Ecto neural progenitor cell (in vitro differentiated cells): ENCODE results near the gene CLPTM1L.
"Not testable (repeated sequence)": the region's sequence is repeated elsewhere in the genome, so short reads cannot be mapped to it uniquely, and the experiment has no call there.

ENCODE experiments used
- DNase-seq: peaks from one replicate; pipeline ENCODE4 v3.0.0-alpha.2; 2018; ENCODE audit warnings: low spot score

Gene CLPTM1L

DNA sequence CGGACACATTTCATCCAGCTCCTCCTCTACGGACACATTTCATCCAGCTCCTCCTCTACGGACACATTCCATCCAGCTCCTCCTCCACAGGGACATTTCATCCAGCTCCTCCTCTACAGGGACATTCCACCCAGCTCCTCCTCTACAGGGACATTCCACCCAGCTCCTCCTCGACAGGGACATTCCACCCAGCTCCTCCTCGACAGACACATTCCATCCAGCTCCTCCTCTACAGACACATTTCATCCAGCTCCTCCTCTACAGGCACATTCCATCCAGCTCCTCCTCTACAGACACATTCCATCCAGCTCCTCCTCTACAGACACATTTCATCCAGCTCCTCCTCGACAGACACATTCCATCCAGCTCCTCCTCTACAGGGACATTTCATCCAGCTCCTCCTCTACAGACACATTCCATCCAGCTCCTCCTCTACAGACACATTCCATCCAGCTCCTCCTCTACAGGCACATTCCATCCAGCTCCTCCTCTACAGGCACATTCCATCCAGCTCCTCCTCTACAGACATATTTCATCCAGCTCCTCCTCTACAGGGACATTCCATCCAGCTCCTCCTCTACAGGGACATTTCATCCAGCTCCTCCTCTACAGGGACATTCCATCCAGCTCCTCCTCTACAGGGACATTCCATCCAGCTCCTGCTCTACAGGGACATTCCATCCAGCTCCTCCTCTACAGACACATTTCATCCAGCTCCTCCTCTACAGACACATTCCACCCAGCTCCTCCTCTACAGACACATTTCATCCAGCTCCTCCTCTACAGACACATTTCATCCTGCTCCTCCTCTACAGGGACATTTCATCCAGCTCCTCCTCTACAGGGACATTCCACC lies 17.8 kb downstream of the CLPTM1L start:
- DNase-seq, result not testable (repeated sequence)

DNA sequence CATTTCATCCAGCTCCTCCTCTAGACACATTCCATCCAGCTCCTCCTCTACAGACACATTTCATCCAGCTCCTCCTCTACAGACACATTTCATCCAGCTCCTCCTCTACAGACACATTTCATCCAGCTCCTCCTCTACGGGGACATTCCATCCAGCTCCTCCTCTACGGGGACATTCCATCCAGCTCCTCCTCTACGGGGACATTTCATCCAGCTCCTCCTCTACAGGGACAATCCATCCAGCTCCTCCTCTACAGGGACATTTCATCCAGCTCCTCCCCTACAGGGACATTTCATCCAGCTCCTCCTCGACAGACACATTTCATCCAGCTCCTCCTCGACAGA lies 18.4 kb downstream of the CLPTM1L start:
- not testable (repeated sequence) for DNase-seq

DNA sequence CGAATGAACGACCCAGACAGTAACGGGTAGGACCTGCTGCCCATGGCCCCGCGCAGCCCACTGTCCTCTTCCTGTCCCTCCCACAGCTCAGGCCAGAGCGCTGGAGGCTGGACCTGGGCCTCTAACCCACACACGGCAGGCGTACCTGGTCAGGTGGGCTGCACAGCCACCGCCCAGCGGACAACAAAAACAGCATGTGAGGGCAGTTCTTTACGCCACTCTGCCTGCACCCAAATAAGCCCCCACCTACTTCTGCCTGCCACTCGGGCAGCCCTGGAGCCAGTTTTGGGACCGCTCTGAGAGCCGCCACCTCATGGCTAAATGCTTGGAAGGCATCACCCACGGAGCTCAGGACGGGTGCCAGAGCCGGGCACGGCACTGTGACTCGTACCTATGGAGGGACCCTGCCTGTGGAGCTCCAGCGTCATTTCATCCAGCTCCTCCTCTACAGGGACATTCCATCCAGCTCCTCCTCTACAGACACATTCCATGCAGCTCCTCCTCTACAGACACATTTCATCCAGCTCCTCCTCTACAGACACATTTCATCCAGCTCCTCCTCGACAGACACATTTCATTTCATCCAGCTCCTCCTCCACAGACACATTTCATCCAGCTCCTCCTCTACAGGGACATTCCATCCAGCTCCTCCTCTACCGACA lies 18.9 kb downstream of the CLPTM1L start:
- no peak for DNase-seq

DNA sequence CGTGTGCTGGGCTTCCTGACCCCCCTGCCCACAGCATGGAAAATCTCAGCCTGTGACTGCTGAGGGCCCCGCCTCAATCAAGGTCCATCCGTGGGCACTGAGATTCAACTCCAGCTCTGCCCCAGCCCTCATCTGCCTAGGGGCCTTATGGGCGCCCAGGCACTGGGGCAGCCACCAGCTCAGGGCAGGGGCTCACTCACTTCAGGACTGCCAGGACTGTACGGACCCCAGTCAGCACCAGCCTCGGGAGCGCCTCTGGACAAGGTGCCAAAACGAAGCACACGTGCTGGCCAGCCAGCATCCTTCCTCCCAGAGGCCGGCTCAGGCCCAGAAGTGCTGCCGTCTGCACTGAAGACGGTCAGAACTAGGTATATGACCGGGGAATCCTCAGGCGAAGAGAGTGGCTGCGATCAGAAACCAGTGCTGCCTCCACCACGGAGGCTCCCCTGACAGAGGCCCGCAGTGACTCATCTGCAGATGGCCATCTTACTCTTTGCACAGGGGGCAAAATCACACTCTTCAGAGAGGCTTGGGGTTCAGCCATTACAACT lies 19.6 kb downstream of the CLPTM1L start:
- DNase-seq, result no peak

DNA sequence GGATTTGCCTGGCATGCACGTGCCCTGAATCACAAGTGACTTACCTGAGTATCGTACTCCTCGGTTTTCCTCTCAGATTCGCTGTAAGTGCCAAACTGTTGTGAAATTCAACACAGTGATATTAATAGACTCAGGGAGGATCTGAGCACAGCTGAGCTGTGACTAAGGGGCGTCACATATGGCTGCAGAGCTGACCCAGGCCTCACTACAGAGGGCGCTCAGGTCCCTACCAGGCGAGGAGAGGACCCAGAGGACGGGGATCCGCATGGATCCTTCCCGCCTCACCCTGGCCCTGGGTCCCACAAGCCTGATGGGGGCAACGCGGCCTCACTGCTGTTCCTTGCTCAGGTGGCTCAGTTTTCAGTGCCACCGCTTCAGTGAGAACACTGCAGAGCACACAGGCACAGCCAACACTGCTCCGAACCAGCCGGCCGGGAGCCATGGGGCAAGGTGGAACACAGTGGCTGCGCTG lies 20.1 kb downstream of the CLPTM1L start:
- no peak for DNase-seq

DNA sequence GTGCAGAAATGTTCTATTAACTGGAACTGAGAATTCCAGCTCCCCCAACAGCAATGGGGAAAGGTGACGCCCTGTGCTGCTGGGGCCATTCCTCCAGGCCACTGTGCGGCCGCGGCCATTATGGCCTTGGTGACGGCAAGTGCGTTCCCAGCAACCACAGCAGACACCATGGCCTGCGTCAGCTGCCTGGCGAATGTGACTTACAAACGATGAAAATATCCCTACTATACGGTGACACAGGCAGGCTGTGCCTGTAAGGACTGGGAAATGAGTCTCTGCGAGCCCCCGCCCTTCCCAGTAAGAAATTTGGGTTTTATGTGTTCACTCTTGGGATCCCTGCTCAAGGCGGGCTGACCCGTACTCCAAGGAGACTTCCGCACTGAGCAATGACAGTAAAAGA lies 20.6 kb downstream of the CLPTM1L start:
- no peak for DNase-seq

DNA sequence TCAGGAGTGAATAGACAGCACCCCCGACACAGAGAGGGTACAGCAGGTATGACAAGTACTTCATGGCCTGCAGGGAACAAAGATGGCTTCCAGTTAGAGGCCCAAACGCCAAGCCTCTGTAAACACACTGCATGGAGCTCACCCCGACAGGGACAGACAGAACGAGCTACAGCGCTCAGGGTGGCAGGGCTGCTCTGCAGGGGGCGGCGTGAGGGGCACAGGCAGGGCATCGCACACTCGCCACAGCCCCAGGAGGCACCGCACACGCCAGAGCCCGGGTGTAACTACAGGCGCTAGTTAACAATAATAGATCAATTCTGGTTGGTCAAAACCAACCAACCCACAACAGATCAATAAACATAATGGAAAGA lies 21.1 kb downstream of the CLPTM1L start:
- no peak for DNase-seq

DNA sequence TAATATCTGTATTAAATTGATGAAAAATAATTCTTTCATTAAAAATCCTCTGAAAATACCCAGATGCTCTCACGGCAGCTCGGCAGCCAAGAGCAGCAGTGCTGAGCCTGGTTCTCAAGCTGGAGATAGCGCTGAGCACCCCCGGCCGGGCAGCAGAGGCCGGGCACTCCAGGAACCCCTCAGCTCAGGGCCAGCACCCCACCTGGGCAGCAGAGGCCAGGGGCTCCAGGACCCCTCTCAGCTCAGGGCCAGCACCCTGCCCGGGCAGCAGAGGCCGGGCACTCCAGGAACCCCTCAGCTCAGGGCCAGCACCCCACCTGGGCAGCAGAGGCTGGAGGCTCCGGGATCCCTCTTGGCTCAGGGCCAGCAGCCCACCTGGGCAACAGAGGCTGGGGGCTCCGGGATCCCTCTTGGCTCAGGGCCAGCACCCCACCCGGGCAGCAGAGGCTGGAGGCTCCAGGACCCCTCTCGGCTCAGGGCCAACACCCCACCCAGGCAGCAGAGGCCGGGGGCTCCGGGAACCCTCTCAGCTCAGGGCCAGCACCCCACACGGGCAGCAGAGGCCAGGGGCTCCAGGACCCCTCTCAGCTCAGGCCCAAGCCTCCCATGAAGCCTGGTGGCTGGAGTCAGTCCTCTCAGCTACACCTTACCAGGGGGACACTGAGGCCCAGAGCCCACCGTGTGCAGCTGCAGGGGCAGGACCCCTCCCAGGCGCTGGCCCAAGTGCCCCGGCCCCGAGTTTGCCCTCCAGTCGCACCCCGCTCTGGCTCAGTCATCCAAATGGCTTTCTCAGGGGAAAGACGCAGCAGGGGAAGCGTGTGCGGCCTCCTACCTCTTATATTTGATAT lies 21.7 kb downstream of the CLPTM1L start:
- no peak for DNase-seq

DNA sequence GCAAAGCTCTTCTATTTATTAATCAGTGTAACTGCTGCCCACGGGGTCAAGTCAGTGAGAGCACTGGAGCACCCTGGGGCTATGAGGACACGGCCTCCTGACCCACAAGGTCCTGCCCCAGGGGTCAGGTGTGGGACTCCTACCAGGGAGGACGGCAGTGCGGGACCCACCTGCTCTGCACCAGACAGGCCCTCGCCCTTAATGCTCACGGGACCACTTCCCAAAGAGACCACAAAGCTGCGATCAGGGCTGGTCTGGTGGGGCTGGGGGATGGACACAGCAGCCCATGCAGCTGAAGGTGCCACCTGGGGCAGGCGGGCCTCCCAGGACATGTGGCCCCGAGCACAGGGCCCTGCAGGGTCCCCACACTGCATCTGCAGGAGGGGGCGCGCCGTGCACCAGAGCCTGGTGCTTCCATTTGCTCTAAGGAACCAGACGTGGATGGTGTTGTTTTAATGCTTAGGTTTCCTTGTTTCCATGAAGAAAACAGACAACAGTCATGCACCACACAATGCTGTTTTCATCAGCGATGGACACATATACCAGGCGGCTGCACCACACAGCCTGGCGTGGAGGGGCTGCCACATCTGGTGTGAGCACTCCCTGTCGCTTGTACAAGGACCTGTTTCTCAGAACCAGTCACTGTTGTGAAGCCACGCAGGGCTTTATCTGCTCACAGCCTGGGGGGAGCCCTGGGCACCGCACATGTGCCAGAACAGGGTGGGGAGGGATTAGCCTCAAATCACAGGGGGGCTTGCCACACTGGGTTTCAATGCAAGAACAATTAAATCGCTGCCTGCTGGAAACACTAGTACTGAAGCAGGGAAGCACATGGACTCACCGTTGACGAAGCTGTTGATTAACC lies 22.6 kb downstream of the CLPTM1L start:
- DNase-seq, result no peak

DNA sequence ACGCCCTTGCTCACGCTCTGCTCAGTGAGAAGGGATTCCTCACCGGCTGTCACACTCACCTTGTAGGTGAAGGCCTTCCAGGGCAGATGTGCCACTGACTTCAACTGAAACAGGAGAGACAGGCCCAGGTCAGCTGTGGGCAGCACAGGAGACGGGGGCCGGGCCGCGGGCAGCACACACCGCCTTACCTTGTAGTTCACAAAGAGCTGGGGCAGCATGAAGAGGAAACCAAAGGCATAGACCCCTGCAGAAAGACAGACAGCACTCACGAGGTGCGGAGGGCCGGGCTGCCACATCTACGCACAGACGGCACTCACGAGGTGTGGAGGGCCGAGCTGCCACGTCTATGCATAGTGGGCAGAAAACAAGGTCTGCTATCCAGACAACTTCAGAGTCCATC lies 23.3 kb downstream of the CLPTM1L start:
- DNase-seq, result no peak

DNA sequence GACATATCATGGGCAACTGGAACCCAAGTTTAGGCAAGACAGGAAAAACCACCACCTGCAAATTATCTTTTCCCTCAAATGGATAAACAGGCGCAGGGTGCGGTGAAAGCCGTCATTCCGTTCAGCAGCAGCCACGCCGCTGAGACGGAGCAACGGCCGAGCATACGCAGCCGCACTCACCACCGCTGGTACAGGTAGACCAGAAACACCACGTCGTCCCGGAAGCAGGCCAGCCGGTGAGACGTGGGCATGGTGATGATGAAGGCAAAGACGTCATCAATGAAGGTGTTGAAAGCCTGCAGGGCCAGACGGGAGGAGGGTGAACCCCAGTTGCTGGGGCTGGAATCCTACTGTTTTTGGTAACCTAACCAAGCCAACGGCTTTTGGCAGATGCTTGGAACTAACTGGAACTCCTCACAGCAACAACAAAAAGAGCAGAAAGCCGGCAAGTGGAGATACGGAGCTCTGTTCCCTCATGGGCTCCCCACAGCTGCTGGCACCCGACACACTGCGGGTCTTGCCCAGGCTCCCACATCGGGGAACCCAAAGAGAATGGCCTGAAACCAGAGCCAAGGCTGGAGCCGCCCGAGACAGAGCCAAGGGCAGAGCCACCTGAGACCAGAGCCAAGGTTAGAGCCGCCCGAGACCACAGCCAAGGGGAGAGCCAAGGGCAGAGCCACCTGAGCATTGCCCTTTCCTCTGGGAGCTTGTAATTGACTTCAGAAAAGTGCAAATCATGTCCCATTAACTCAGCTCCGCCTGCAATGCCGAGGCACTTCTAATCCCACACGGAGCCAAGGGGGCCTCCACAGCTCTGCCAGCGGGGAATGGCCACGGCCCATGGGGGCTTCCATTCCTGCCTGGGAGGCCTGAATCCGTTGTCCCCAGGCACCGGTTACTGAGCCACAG lies 24.2 kb downstream of the CLPTM1L start:
- DNase-seq, result no peak

DNA sequence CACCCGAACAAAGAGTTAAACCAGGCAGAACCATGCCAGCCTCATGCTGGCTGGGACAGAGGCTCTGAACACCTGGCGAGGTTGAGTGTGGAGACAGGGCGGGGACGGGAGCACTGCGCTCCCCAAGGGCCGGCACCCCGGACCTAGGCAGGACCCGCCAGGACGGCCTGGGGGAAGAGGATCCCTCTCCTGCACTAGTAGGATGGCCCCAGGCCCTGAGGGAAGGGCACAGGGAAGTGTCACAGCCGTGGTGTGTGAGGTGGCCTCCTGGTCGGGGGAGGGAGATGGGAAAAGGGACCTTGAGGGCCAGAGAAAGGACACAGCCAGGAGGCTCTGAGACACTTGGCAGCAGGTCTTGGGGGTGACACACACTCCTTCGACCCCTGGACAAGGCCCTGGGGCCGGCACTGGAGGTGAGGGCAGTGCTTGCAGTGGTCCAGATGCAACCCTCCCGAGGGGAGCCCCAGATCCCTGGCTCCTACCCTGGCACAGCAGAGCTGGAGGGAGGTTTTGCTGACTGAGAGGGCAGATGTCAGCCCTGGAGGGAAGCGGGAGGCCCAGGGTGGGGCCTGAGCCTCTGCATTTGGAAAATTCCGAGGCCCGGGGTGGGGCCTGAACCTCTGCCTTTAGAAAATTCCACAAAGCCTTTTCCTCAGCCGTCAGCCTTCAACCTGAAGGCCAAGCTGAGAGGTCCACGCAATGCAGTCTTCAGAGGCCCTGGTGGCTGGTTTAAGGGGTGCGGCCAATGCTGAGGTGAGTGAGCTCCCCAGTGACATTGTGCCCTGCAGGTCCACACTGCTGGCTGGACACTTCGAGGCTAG lies 25.3 kb downstream of the CLPTM1L start:
- no peak for DNase-seq

DNA sequence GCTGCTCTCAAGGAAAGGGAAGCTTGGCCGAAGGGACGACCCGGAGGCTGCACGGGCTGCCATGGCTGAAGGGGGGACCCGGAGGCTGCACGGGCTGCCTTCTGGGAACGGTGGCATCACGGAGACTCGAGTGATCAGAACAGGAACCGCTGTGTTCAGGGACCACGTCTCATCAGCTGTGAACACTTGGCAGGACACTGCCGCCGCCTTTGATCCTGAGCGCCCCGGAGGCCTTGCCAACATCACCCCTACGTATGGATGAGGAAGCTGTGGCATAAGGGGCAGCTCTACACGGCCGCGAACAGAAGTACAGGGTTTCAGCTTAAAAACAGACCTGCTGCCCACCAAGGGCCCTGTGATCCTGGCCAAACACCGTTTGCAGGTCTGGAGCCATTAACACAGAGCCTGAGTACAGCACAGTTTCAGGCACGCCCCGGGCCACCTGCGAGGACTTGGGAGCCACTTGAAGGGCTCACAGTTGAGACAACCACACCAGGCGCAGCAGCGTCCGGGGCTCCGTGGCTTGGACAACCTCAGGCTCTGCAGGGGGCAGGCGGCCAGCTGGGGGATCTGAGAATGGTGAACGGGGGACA lies 26.1 kb downstream of the CLPTM1L start:
- DNase-seq, result no peak

DNA sequence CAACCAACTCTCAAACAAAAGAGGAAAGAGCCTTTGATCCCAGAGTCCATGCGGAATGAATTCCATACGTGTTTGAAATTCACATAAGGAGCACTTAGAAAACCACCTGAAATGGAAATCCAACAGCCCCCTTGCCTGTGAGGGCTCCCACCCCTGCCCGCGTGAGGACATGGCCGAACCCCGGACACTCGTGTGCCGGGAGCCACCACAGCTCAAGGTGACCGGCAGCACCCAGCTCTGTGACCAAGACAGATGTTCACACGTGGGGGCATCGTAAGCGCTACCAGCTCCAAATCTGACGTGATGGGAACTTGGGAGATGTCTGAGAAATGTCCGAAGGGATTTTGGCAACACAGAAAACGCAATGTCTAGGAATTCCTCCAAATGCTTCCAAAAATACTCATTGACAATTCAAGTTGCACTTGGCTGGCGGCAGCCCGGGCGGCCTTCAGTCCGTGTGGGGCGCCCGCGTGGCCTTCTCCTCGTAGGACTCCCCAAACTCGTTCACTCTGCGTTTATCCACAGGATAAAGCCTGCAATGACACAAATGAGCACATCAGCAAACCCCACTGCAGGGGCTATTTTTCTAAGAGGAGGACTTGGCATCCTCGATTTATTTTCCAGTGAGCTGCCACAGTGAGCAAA lies 26.9 kb downstream of the CLPTM1L start:
- no peak for DNase-seq

DNA sequence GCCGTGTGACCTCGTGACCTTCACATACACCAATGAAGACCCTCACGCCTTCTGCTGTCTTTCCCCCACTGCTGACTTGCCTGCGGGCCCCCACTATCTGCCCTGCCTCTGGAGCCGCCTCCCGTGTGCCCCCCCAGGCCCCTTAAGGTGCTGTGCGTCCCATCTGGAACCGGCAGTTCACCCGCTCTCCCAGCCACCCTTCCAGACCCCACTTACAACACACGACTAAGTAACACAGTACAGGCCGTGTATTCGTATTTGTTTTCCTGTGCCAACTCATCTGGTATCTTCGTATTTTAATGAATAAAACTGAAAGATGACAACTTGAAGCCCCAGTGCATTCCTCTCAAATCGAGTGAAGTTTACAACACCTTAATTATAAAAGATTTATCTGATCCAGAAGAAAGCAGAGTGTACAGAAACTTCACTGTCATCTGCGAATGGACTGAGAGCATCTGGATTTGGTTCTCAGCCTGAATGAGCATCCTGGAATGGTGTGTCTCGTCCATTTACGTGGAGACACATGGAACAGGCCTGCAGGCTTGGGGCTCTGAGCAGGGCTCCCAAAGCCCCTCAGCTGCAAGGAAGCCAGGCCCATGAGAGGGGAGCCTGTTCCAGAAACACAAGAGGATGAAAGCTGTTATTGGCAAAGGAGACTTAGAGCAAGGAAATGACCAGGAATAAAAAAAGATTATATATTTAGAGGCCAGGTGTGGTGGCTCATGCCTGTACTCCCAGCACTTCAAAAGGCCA lies 28.1 kb downstream of the CLPTM1L start:
- DNase-seq, result no peak

DNA sequence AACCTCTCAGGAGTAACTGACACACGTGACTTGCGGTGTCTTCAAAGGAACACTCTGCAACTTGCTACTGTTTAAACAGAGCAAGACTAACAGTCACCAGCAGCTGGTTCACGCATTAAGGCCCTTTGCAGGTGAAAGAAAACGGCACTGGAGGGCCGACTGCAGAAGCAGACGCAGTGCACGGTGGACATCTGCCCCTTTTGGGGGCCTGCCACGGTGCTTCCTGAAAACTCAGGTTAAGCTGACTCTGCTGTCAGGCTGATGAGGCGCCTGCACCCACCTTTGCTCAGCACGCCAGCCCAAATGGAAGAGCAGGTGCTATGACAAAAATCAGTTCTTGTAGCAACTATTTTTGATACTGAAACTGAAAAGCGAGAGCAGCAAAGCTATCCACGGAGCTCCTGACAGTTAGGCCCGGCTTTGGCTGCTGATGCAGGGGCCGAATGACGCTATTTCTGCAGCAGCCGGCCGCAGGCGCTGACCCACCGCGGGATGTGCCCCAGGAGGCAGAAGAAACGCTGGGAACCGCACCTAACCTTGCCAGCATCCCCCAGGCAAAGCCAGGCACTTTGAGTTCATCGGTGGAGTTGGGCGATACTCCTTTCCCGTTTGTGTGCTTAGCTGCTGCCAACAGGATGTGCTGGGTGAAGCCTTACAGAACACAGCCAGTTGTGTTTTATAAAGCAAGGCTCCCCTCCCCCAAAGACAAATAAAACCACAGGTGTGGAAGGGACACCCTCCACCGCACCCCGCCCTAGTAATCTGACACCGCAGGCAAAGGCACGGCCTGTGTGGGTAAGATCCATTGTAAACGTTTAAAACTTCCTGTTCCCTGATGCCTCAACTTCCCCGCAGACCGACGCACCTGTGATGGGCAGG lies 29.0 kb downstream of the CLPTM1L start:
- no peak for DNase-seq
